ENCODE results near the gene ABCA13.

The ABCA13 gene

GRCh38 chr7:48438206-48438605 is 266.9 kb downstream of the ABCA13 start:
- Histone ChIP-seq H3K27me3 (ENCODE audit: control insufficient read depth, insufficient read depth, low read length, poor library complexity, severe bottlenecking) (no peaks in the 10 kb centered on the region), H3K4me3 (ENCODE audit: insufficient read depth, low read depth, low read length) (no peak overlapping the region), H3K4me1 (ENCODE audit: control insufficient read depth, insufficient read depth, low read length) (no peaks in the 10 kb centered on the region), H3K9me3 (ENCODE audit: control insufficient read depth, low read length) (no peaks in the 10 kb centered on the region), H3K36me3 (ENCODE audit: control insufficient read depth, insufficient read depth, low read length) (no peaks in the 10 kb centered on the region), H3K27ac (ENCODE audit: insufficient read depth, low read depth, low read length, poor library complexity, severe bottlenecking) (no peak overlapping the region)
- WGBS, 2 experiments = 80 to 85% methylated on average over 1 of the region's 1 CpG

DNA sequence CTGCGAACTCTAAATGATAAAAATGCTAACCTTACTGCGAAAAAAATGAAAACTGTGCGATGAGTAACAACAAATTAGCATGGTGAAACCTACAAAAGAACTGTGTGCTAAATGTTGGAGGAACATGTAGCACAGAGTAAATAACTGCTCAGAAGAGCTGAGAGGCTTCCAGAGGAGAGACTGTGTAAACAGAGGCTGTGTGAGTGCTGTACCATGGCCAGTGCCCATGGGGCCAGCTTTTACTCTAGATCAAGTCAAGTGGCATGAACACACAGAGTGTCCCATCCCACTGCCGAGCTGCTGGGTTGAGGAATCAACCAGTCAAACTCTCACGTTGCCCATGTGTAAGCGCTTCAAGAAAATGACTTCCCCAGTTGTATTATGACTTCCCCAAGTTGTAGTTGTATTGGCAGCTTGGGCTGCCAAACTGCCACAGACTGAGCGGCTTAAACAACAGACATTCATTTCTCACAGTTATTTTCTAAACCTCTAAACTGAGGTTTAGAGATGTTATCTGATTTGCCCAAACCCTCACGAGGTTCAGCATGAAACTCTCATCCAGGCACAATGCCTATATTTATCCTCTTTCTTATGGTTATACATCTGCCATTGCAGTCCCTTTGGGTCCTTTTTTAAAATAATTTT is 270.7 kb downstream of the ABCA13 start:
- Histone ChIP-seq H3K27me3 (ENCODE audit: control insufficient read depth, insufficient read depth, low read length, poor library complexity, severe bottlenecking) (no peaks in the 10 kb centered on the region), H3K4me3 (ENCODE audit: insufficient read depth, low read depth, low read length) (no peak overlapping the region), H3K36me3 (ENCODE audit: control insufficient read depth, insufficient read depth, low read length) (no peaks in the 10 kb centered on the region), H3K4me1 (ENCODE audit: control insufficient read depth, insufficient read depth, low read length) (no peaks in the 10 kb centered on the region), H3K9me3 (ENCODE audit: control insufficient read depth, low read length) (no peaks in the 10 kb centered on the region), H3K27ac (ENCODE audit: insufficient read depth, low read depth, low read length, poor library complexity, severe bottlenecking) (no peak overlapping the region)
- WGBS, 2 experiments = 93 to 95% methylated on average over 8 of the region's 8 CpGs

DNA sequence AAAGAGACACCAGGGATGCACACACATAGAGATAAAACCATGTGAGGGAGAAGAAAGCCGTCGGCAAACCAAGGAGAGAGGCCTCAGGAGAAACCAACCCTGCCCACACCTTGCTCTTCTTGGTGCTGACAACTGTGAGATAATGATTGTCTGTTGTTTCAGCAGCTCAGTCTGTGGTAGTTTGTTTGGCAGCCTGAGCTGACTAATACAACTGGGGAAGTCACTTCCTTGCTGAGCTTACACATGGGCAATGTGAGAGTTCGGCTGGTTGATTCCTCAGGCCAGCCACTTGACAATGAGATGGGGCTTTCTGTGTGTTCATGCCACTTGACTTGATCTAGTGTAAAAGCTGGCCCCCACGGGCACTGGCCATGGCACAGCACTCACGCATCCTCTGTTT is 271.8 kb downstream of the ABCA13 start:
- no peaks in the 10 kb centered on the region for H3K36me3 ChIP-seq (ENCODE audit: control insufficient read depth, insufficient read depth, low read length)
- no peak overlapping the region for H3K27ac ChIP-seq (ENCODE audit: insufficient read depth, low read depth, low read length, poor library complexity, severe bottlenecking)
- H3K27me3 ChIP-seq (ENCODE audit: control insufficient read depth, insufficient read depth, low read length, poor library complexity, severe bottlenecking) = no peaks in the 10 kb centered on the region
- H3K4me3 ChIP-seq (ENCODE audit: insufficient read depth, low read depth, low read length) = no peak overlapping the region
- 90 to 93% methylated on average over 5 of the region's 5 CpGs for WGBS, 2 experiments
- no peaks in the 10 kb centered on the region for H3K9me3 ChIP-seq (ENCODE audit: control insufficient read depth, low read length)
- H3K4me1 ChIP-seq (ENCODE audit: control insufficient read depth, insufficient read depth, low read length) = no peaks in the 10 kb centered on the region

- H3K27ac ChIP-seq (ENCODE audit: insufficient read depth, low read depth, low read length, poor library complexity, severe bottlenecking) = no peak overlapping the region
- no peaks in the 10 kb centered on the region for H3K36me3 ChIP-seq (ENCODE audit: control insufficient read depth, insufficient read depth, low read length)
- no peaks in the 10 kb centered on the region for H3K4me1 ChIP-seq (ENCODE audit: control insufficient read depth, insufficient read depth, low read length)
- no peaks in the 10 kb centered on the region for H3K9me3 ChIP-seq (ENCODE audit: control insufficient read depth, low read length)
- no peak overlapping the region for H3K4me3 ChIP-seq (ENCODE audit: insufficient read depth, low read depth, low read length)
- H3K27me3 ChIP-seq (ENCODE audit: control insufficient read depth, insufficient read depth, low read length, poor library complexity, severe bottlenecking) = no peaks in the 10 kb centered on the region
Measured at GRCh38 chr7:48446721-48447120, 275.5 kb downstream of the ABCA13 start.

GRCh38 chr7:48452218-48452617 is 281.0 kb downstream of the ABCA13 start:
- no peak overlapping the region for H3K4me3 ChIP-seq (ENCODE audit: insufficient read depth, low read depth, low read length)
- no peak overlapping the region for H3K27ac ChIP-seq (ENCODE audit: insufficient read depth, low read depth, low read length, poor library complexity, severe bottlenecking)
- H3K36me3 ChIP-seq (ENCODE audit: control insufficient read depth, insufficient read depth, low read length) = no peaks in the 10 kb centered on the region
- no peaks in the 10 kb centered on the region for H3K4me1 ChIP-seq (ENCODE audit: control insufficient read depth, insufficient read depth, low read length)
- no peaks in the 10 kb centered on the region for H3K27me3 ChIP-seq (ENCODE audit: control insufficient read depth, insufficient read depth, low read length, poor library complexity, severe bottlenecking)
- 96 to 100% methylated on average over 1 of the region's 1 CpG for WGBS, 2 experiments
- H3K9me3 ChIP-seq (ENCODE audit: control insufficient read depth, low read length) = no peaks in the 10 kb centered on the region

- no peaks in the 10 kb centered on the region for H3K9me3 ChIP-seq (ENCODE audit: control insufficient read depth, low read length)
- no peaks in the 10 kb centered on the region for H3K36me3 ChIP-seq (ENCODE audit: control insufficient read depth, insufficient read depth, low read length)
- WGBS, 2 experiments = 96 to 97% methylated on average over 38 of the region's 38 CpGs
- H3K4me1 ChIP-seq (ENCODE audit: control insufficient read depth, insufficient read depth, low read length) = no peaks in the 10 kb centered on the region
- no peak overlapping the region for H3K4me3 ChIP-seq (ENCODE audit: insufficient read depth, low read depth, low read length)
- H3K27ac ChIP-seq (ENCODE audit: insufficient read depth, low read depth, low read length, poor library complexity, severe bottlenecking) = no peak overlapping the region
- no peaks in the 10 kb centered on the region for H3K27me3 ChIP-seq (ENCODE audit: control insufficient read depth, insufficient read depth, low read length, poor library complexity, severe bottlenecking)
Measured at GRCh38 chr7:48454750-48455192, 283.5 kb downstream of the ABCA13 start.

DNA sequence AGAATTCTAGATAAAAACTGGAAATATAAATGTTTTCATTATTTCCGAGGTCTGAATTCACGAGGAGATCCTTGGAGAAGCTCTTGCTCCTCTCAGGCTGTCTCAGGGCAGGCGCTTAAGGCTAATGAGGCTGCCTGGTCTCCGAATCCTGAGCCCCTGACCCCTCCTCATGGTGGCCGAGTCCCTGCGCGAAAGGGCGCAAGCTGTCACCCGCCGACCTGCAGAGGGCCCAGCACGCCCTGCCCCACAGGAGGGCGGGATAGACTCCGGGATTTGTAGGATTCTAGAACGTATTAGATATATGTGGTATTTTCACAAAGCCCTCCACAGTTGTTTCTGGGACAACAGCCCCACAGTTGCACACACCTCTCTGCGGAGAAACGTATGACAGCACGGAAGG is 284.1 kb downstream of the ABCA13 start:
- Histone ChIP-seq H3K4me1 (ENCODE audit: control insufficient read depth, insufficient read depth, low read length) (no peaks in the 10 kb centered on the region), H3K36me3 (ENCODE audit: control insufficient read depth, insufficient read depth, low read length) (no peaks in the 10 kb centered on the region), H3K9me3 (ENCODE audit: control insufficient read depth, low read length) (no peaks in the 10 kb centered on the region), H3K27me3 (ENCODE audit: control insufficient read depth, insufficient read depth, low read length, poor library complexity, severe bottlenecking) (no peaks in the 10 kb centered on the region), H3K4me3 (ENCODE audit: insufficient read depth, low read depth, low read length) (no peak overlapping the region), H3K27ac (ENCODE audit: insufficient read depth, low read depth, low read length, poor library complexity, severe bottlenecking) (no peak overlapping the region)
- 96 to 97% methylated on average over 17 of the region's 17 CpGs for WGBS, 2 experiments

- 89% methylated on average over 4 of the region's 4 CpGs for WGBS, 2 experiments
- H3K4me1 ChIP-seq (ENCODE audit: control insufficient read depth, insufficient read depth, low read length) = no peaks in the 10 kb centered on the region
- no peaks in the 10 kb centered on the region for H3K36me3 ChIP-seq (ENCODE audit: control insufficient read depth, insufficient read depth, low read length)
- no peak overlapping the region for H3K27ac ChIP-seq (ENCODE audit: insufficient read depth, low read depth, low read length, poor library complexity, severe bottlenecking)
- no peaks in the 10 kb centered on the region for H3K27me3 ChIP-seq (ENCODE audit: control insufficient read depth, insufficient read depth, low read length, poor library complexity, severe bottlenecking)
- H3K9me3 ChIP-seq (ENCODE audit: control insufficient read depth, low read length) = no peaks in the 10 kb centered on the region
- no peak overlapping the region for H3K4me3 ChIP-seq (ENCODE audit: insufficient read depth, low read depth, low read length)
Measured at GRCh38 chr7:48458701-48459524, 287.7 kb downstream of the ABCA13 start.

- Histone ChIP-seq H3K27me3 (ENCODE audit: control insufficient read depth, insufficient read depth, low read length, poor library complexity, severe bottlenecking) (no peaks in the 10 kb centered on the region), H3K4me1 (ENCODE audit: control insufficient read depth, insufficient read depth, low read length) (peaks cover 9% of the 10 kb centered on the region), H3K9me3 (ENCODE audit: control insufficient read depth, low read length) (no peaks in the 10 kb centered on the region), H3K27ac (ENCODE audit: insufficient read depth, low read depth, low read length, poor library complexity, severe bottlenecking) (no peak overlapping the region), H3K4me3 (ENCODE audit: insufficient read depth, low read depth, low read length) (no peak overlapping the region), H3K36me3 (ENCODE audit: control insufficient read depth, insufficient read depth, low read length) (no peaks in the 10 kb centered on the region)
- 37 to 40% methylated on average over 4 of the region's 4 CpGs for WGBS, 2 experiments
Measured at GRCh38 chr7:48466713-48467112, 295.5 kb downstream of the ABCA13 start.

GRCh38 chr7:48471196-48471595 is 299.9 kb downstream of the ABCA13 start:
- H3K27me3 ChIP-seq (ENCODE audit: control insufficient read depth, insufficient read depth, low read length, poor library complexity, severe bottlenecking) = no peaks in the 10 kb centered on the region

More at GRCh38 chr7:48471196-48471595, 299.9 kb downstream of the ABCA13 start:
- Histone ChIP-seq H3K9me3 (ENCODE audit: control insufficient read depth, low read length) (no peaks in the 10 kb centered on the region), H3K36me3 (ENCODE audit: control insufficient read depth, insufficient read depth, low read length) (no peaks in the 10 kb centered on the region), H3K4me3 (ENCODE audit: insufficient read depth, low read depth, low read length) (no peak overlapping the region), H3K4me1 (ENCODE audit: control insufficient read depth, insufficient read depth, low read length) (peaks cover 25% of the 10 kb centered on the region), H3K27ac (ENCODE audit: insufficient read depth, low read depth, low read length, poor library complexity, severe bottlenecking) (no peak overlapping the region)
- WGBS, 2 experiments = 41 to 43% methylated on average over 5 of the region's 5 CpGs
